NB4 (cell line): Measurements from ENCODE around the gene TDP2.

Source experiments
- POLR2A ChIP-seq: IDR thresholded peaks from 2 replicates; pipeline ENCODE4 v1.6.1; 2011; ENCODE audit warnings: mild to moderate bottlenecking; ENCODE audit not compliant: insufficient read length; ENCODE audit errors: extremely low read depth
- TF ChIP-seq, protein P1 (sequence below): IDR thresholded peaks from 2 replicates; pipeline ENCODE4 v1.6.1; 2011; ENCODE audit warnings: low read depth, low read length

DNA sequence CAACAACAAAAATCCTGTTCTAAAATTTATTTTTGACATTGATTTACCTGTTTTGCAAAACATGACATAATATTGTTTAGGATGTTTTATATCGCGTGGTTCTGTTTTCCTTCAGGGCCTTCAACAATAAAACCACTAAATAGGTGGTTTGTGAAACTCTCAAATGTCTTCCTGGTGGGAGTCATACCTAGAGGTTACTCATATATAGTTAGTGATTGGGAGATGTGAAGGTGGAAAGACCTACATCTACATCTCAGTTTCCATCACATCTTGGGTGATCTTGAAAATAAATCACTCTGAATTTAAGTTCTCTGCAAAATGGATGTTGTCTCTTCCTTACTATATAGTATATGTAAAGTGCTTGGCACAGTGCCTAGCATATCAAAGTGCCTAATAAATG lies 29.4 kb upstream of the TDP2 start:
- TF ChIP-seq POLR2A, result no peak
- TF ChIP-seq, protein P1, sequence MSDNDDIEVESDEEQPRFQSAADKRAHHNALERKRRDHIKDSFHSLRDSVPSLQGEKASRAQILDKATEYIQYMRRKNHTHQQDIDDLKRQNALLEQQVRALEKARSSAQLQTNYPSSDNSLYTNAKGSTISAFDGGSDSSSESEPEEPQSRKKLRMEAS, result no peak
